Liver (tissue), 9 donors: Measurements from ENCODE around the gene CAPN15. TPM values are rescaled to one million over a fixed set of nuclear protein-coding genes. Genes with fewer than 3 reads are reported as not detected.
A peak's percentile ranks its signal among the peaks of the same experiment; 100 is the strongest.

Source experiments
- DNase-seq: peaks from one replicate; pipeline ENCODE4 v3.0.0-alpha.2; 2017; ENCODE audit warnings: low spot score
- H3K27ac ChIP-seq, 2 donors: one replicate each; pipeline ENCODE4 v1.7.0; 2013; ENCODE audit warnings: inconsistent platforms in 2 of 2, low read length in 2 of 2, control low read depth in 1 of 2, low read depth in 1 of 2, mild to moderate bottlenecking in 1 of 2
- H3K27me3 ChIP-seq, 4 donors: one replicate each; pipeline versions ENCODE4 v1.6.1 to v1.7.0; 2013; ENCODE audit warnings: low read length in 3 of 4, inconsistent platforms in 1 of 4, mild to moderate bottlenecking in 1 of 4, moderate library complexity in 1 of 4; ENCODE audit not compliant: control insufficient read depth in 4 of 4, insufficient read depth in 4 of 4
- H3K36me3 ChIP-seq, 4 donors: one replicate each; pipeline versions ENCODE4 v1.6.1 to v1.7.0; 2013; ENCODE audit warnings: low read length in 3 of 4, mild to moderate bottlenecking in 3 of 4, low read depth in 1 of 4, moderate library complexity in 1 of 4; ENCODE audit not compliant: control insufficient read depth in 4 of 4, insufficient read depth in 3 of 4
- H3K4me1 ChIP-seq, 4 donors: one replicate each; pipeline versions ENCODE4 v1.6.1 to v1.7.0; 2013; ENCODE audit warnings: low read length in 3 of 4, mild to moderate bottlenecking in 3 of 4, moderate library complexity in 1 of 4; ENCODE audit not compliant: control insufficient read depth in 4 of 4, insufficient read depth in 4 of 4
- H3K4me3 ChIP-seq, 3 donors: one replicate each; pipeline versions ENCODE4 v1.6.1 to v1.7.0; 2013; ENCODE audit warnings: low read length in 3 of 3, control low read depth in 1 of 3, low read depth in 1 of 3, mild to moderate bottlenecking in 1 of 3
- H3K9ac ChIP-seq, 2 donors: one replicate each; pipeline ENCODE4 v1.7.0; 2013; ENCODE audit warnings: low read length in 2 of 2, mild to moderate bottlenecking in 2 of 2, moderate library complexity in 2 of 2, control low read depth in 1 of 2, low read depth in 1 of 2
- H3K9me3 ChIP-seq, 4 donors: one replicate each; pipeline versions ENCODE4 v1.6.1 to v1.7.0; 2013; ENCODE audit warnings: low read length in 3 of 4; ENCODE audit not compliant: control insufficient read depth in 4 of 4
- CTCF ChIP-seq: fragments of 150-350 bp; IDR thresholded peaks from 2 replicates; pipeline ENCODE4 v1.5.1; 2017; ENCODE audit warnings: improper control_type of control experiment, low read depth, low read length; ENCODE audit not compliant: missing input control
- EGR1 ChIP-seq, 2 donors: IDR thresholded peaks; 2 replicates each; pipeline ENCODE4 v1.6.1; 2016 to 2018; ENCODE audit warnings: antibody characterized with exemption in 2 of 2, low read depth in 2 of 2
- FOXA1 ChIP-seq: IDR thresholded peaks from 2 replicates; pipeline ENCODE4 v1.6.1; 2016; ENCODE audit warnings: antibody characterized with exemption
- FOXA2 ChIP-seq: IDR thresholded peaks from 2 replicates; pipeline ENCODE4 v1.6.1; 2016; ENCODE audit warnings: antibody characterized with exemption
- GABPA ChIP-seq, 2 donors: IDR thresholded peaks in 1 of 2; conservative IDR thresholded peaks in 1 of 2; 2 replicates each; pipeline ENCODE4 v1.6.1; 2016; ENCODE audit warnings: antibody characterized with exemption in 2 of 2, mild to moderate bottlenecking in 1 of 2, moderate library complexity in 1 of 2
- HNF4A ChIP-seq, 2 donors: conservative IDR thresholded peaks; 2 replicates each; pipeline ENCODE4 v1.6.1; 2016; ENCODE audit warnings: antibody characterized with exemption in 2 of 2, mild to moderate bottlenecking in 2 of 2
- HNF4G ChIP-seq: IDR thresholded peaks from 2 replicates; pipeline ENCODE4 v1.6.1; 2016; ENCODE audit warnings: antibody characterized with exemption
- MAX ChIP-seq: IDR thresholded peaks from 2 replicates; pipeline ENCODE4 v1.6.1; 2016; ENCODE audit warnings: antibody characterized with exemption
- NR2F2 ChIP-seq: IDR thresholded peaks from 2 replicates; pipeline ENCODE4 v1.6.1; 2016; ENCODE audit warnings: antibody characterized with exemption
- RAD21 ChIP-seq, 2 donors: IDR thresholded peaks; 2 replicates each; pipeline ENCODE4 v1.6.1; 2016; ENCODE audit warnings: antibody characterized with exemption in 2 of 2, mild to moderate bottlenecking in 2 of 2
- RXRA ChIP-seq, 2 donors: IDR thresholded peaks; 2 replicates each; pipeline ENCODE4 v1.6.1; 2017 to 2018; ENCODE audit warnings: antibody characterized with exemption in 2 of 2, mild to moderate bottlenecking in 1 of 2
- SP1 ChIP-seq: IDR thresholded peaks from 2 replicates; pipeline ENCODE4 v1.6.1; 2018; ENCODE audit warnings: antibody characterized with exemption, mild to moderate bottlenecking
- YY1 ChIP-seq: IDR thresholded peaks from 2 replicates; pipeline ENCODE4 v1.6.1; 2016; ENCODE audit warnings: antibody characterized with exemption, mild to moderate bottlenecking
- ZBTB33 ChIP-seq: IDR thresholded peaks from 2 replicates; pipeline ENCODE4 v1.6.1; 2016; ENCODE audit warnings: antibody characterized with exemption
- WGBS: extraction: QIAGEN DNeasy Blood & Tissue Kit; methylation state at CpG from one replicate; pipeline ENCODE4 v1.1.7; 2013; 5-methylcytosine and 5-hydroxymethylcytosine counted together
- polyA plus RNA-seq, 2 donors: library from polyadenylated mRNA; stranded (reverse) in 1 of 2; unstranded in 1 of 2; fragments of 200-250 nt in 1 of 2; fragments of >200 nt in 1 of 2; fragmentation: Nextera tagmentation in 1 of 2; extraction: Ambion mirVana in 1 of 2; gene quantifications; one replicate each; pipeline versions ENCODE4 v1.2.1 to v1.2.3, GENCODE V29; 2013 to 2015
- total RNA-seq, 2 donors: library from RNA; depleted of rRNA; stranded (reverse); fragments of >200 nt; gene quantifications; one replicate each; pipeline ENCODE4 v1.2.3, GENCODE V29; 2014
- donor health status: healthy.
- donor health status: healthy.
- donor health status: healthy.
- donor health status: healthy.
- donor health status: healthy.

Gene CAPN15
- total and polyA plus RNA-seq, 4 donors, result 5.9 to 37.2 (median 21.6) TPM

- Histone ChIP-seq H3K9ac (peak overlapping the region in 1 of 2 donors; percentile 10), H3K36me3 (peaks cover 3 to 16% (median 5%) of the 10 kb centered on the region in 4 donors), H3K9me3 (no peaks in the 10 kb centered on the region), H3K4me3 (peak overlapping the region in 2 of 3 donors; percentile 35 to 65), H3K27ac (peak overlapping the region in 1 of 2 donors; percentile 58), H3K4me1 (peaks cover 33 to 53% (median 45%) of the 10 kb centered on the region in 4 donors), H3K27me3 (no peaks in the 10 kb centered on the region)
- no peak for DNase-seq
- 37% methylated on average over 21 of the region's 21 CpGs for WGBS
- TF ChIP-seq NR2F2 (no peak), HNF4A (conservative IDR thresholded peaks at IDR 0.05) (peak in 1 of 2 donors; percentile 40)
These were observed 6.6 kb downstream of the CAPN15 start for GRCh38 chr16:534135-534534.

- Histone ChIP-seq H3K27ac (peak overlapping the region in 1 of 2 donors; percentile 11), H3K36me3 (peaks cover 3 to 16% (median 6%) of the 10 kb centered on the region in 4 donors)
These were observed 7.4 kb downstream of the CAPN15 start for GRCh38 chr16:534856-535445.

GRCh38 chr16:535446-536405 is 8.2 kb downstream of the CAPN15 start:
- peak overlapping the region; percentile 16 to 45 for H3K27ac ChIP-seq
- no peak for TF ChIP-seq ZBTB33
- TF ChIP-seq HNF4A (conservative IDR thresholded peaks at IDR 0.05), result peak; percentile 10 to 34
- peak overlapping the region in 1 of 2 donors; percentile 27 for H3K9ac ChIP-seq
- H3K27me3 ChIP-seq, result no peaks in the 10 kb centered on the region
- H3K36me3 ChIP-seq, result peaks cover 3 to 19% (median 7%) of the 10 kb centered on the region in 4 donors
- peaks cover 25 to 38% (median 30%) of the 10 kb centered on the region in 4 donors for H3K4me1 ChIP-seq
- no peaks in the 10 kb centered on the region for H3K9me3 ChIP-seq
- H3K4me3 ChIP-seq, result no peak overlapping the region
- 47% methylated on average over 39 of the region's 39 CpGs for WGBS
- DNase-seq, result no peak

More at GRCh38 chr16:534856-535445, 7.4 kb downstream of the CAPN15 start:
- H3K4me3 ChIP-seq, result no peak overlapping the region
- 75% methylated on average over 27 of the region's 27 CpGs for WGBS
- no peaks in the 10 kb centered on the region for H3K9me3 ChIP-seq
- no peak for TF ChIP-seq GABPA (IDR thresholded peaks at IDR 0.05 in 1 of 2, conservative IDR thresholded peaks at IDR 0.05 in 1 of 2)
- TF ChIP-seq FOXA2, result no peak
- TF ChIP-seq HNF4G, result no peak
- TF ChIP-seq RAD21 (IDR thresholded peaks at IDR 0.05), result peak in 1 of 2 donors; percentile 29
- no peak for TF ChIP-seq SP1
- H3K27me3 ChIP-seq, result no peaks in the 10 kb centered on the region
- peaks cover 27 to 45% (median 37%) of the 10 kb centered on the region in 4 donors for H3K4me1 ChIP-seq
- H3K9ac ChIP-seq, result no peak overlapping the region
- no peak for DNase-seq

GRCh38 chr16:536746-537145 is 9.2 kb downstream of the CAPN15 start:
- no peaks in the 10 kb centered on the region for H3K9me3 ChIP-seq
- 95% methylated on average over 17 of the region's 17 CpGs for WGBS
- peaks cover 25 to 34% (median 30%) of the 10 kb centered on the region in 4 donors for H3K4me1 ChIP-seq
- H3K9ac ChIP-seq, result no peak overlapping the region
- peaks cover 3 to 21% (median 7%) of the 10 kb centered on the region in 4 donors for H3K36me3 ChIP-seq
- no peak for DNase-seq
- H3K4me3 ChIP-seq, result no peak overlapping the region
- H3K27me3 ChIP-seq, result no peaks in the 10 kb centered on the region
- H3K27ac ChIP-seq, result no peak overlapping the region
- no peak for TF ChIP-seq ZBTB33
- no peak for TF ChIP-seq CTCF
- no peak for TF ChIP-seq SP1
- TF ChIP-seq RXRA (IDR thresholded peaks at IDR 0.05), result no peak
- no peak for TF ChIP-seq FOXA1
- TF ChIP-seq EGR1 (IDR thresholded peaks at IDR 0.05; ENCODE audit: low read depth in 2 of 2), result no peak
- TF ChIP-seq NR2F2, result no peak
- TF ChIP-seq FOXA2, result no peak
- no peak for TF ChIP-seq YY1
- TF ChIP-seq MAX, result no peak
- TF ChIP-seq HNF4A (conservative IDR thresholded peaks at IDR 0.05), result no peak
